Peyer's patch (tissue), 4 donors: ENCODE data around the gene HAL.

Experiments
- POLR2A ChIP-seq, 2 donors: fragments of 450-650 bp; IDR thresholded peaks; one replicate each; pipeline ENCODE4 v1.5.1; 2017; ENCODE audit warnings: antibody characterized with exemption in 2 of 2, mild to moderate bottlenecking in 2 of 2, moderate library complexity in 2 of 2
- TF ChIP-seq, protein P1 (sequence below), 6 experiments: fragments of 450-650 bp in 4 of 6; fragments of 200-600 bp in 2 of 6; sonication (generic) in 1 of 6; IDR thresholded peaks; one replicate each; pipeline ENCODE4 v1.5.1; 2017 to 2019; ENCODE audit warnings: antibody characterized with exemption in 6 of 6, mild to moderate bottlenecking in 3 of 6, moderate library complexity in 1 of 6

DNA sequence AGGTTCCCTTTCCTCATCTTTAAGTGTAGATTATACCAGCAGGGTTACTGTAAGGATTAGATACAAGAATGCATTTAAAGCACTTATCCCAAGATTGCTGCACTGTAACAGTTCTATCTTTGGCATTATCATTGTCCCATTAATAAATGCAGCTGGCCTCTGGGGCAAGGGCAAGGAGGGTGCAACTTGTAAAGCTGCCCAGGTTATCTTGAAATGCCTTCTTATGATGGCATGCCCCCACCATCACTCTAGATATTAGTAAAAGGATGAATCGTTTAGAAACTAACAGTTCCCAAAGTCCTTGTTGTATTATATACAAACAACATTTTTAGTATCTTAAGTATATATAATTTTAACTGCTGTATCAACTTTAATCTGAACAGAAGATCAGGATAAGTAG lies 32.4 kb upstream of the HAL start:
- TF ChIP-seq, protein P1, sequence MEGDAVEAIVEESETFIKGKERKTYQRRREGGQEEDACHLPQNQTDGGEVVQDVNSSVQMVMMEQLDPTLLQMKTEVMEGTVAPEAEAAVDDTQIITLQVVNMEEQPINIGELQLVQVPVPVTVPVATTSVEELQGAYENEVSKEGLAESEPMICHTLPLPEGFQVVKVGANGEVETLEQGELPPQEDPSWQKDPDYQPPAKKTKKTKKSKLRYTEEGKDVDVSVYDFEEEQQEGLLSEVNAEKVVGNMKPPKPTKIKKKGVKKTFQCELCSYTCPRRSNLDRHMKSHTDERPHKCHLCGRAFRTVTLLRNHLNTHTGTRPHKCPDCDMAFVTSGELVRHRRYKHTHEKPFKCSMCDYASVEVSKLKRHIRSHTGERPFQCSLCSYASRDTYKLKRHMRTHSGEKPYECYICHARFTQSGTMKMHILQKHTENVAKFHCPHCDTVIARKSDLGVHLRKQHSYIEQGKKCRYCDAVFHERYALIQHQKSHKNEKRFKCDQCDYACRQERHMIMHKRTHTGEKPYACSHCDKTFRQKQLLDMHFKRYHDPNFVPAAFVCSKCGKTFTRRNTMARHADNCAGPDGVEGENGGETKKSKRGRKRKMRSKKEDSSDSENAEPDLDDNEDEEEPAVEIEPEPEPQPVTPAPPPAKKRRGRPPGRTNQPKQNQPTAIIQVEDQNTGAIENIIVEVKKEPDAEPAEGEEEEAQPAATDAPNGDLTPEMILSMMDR (IDR thresholded peaks at IDR 0.05) = no peak
- TF ChIP-seq POLR2A (IDR thresholded peaks at IDR 0.05) = no peak
